GM15510 (cell line): ENCODE measurements around the gene NEUROD2.

Experiments
- POLR2A ChIP-seq: IDR thresholded peaks from 3 replicates; pipeline ENCODE4 v1.6.1; 2011; ENCODE audit warnings: borderline replicate concordance; ENCODE audit not compliant: insufficient read length; ENCODE audit errors: extremely low read depth

The NEUROD2 gene

GRCh38 chr17:39627047-39627711 lies 19.5 kb upstream of the NEUROD2 start:
- TF ChIP-seq POLR2A: no peak

GRCh38 chr17:39626171-39627046 lies 18.7 kb upstream of the NEUROD2 start, which contains the start of gene PPP1R1B:
Gene PPP1R1B, plus strand, starts transcription at chr17:39626952. Its CDS starts 441 bp downstream, at chr17:39627393.
- TF ChIP-seq POLR2A: no peak

GRCh38 chr17:39625198-39625785 lies 17.6 kb upstream of the NEUROD2 start:
- TF ChIP-seq POLR2A: no peak

- no peak for TF ChIP-seq POLR2A
Observed at GRCh38 chr17:39624313-39624712, 16.6 kb upstream of the NEUROD2 start.

- no peak for TF ChIP-seq POLR2A
Observed at GRCh38 chr17:39623356-39623950, 15.7 kb upstream of the NEUROD2 start.

DNA sequence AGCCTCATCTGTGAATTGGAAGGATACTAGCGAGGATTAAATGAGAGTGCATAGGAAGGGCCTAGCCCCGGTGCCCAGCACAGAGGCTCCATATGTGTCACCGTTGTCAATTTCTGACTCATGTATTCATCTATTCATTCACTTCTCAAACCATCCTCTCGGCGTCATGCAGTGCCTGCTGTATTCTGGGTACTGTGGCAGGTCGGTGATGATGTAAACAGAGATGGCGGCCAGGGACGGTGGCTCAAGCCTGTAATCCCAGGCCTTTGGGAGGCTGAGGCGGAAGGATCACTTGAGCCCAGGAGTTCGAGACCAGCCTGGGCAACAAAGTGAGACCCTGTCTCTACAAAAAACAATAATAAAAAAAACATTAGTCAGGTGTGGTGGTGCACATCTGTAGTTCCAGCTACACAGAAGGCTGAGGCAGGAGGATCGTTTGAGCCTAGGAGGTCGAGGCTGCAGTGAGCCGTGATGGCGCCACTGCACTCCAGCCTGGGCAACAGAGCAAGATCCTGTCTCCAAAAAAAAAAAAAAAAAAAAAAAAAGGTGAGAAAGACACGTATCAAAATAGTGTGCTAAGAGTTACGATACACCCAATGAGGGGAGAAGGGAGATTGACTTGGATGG lies 14.8 kb upstream of the NEUROD2 start:
- no peak for TF ChIP-seq POLR2A

DNA sequence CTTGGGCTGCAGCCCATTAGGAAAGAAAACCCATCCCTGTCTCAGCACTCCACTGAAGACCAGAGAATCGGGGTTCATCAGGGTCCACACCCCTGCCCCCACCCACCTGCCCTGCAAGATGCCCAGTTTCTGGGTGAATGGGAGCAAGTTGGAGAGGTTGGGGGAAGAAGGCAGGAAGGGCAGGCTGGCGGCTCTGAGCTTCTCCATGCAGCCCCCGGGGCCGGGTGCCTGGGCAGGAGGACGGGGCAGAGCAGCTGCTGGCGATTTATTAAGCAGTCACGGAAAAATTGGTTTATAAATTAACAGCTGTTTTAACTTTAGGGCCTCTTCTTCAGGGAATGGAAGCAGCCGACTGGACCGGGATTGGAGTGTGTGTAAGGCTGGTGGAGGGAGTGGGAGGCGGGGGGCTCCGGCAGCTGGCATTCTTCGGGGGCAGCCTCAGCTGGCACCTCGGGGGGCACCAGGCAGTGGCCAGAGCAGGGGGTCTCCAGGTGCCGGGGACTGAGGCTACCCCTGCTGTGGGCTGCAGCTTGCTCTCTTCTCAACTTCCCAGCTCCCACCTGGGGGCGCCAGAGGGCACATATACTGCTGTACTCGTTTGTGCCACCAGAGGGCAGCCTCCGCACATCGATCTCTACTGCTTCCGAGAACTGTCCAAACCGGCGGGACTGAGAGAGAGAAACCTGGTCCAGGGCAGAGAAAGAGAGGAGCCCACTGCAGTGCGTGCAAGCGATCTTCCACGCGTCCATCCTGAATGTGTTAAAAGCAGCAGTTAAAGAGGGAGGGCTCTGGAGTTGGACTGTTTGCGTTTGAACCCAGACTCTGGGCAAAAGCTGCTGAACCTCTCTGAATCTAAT lies 14.0 kb upstream of the NEUROD2 start:
- TF ChIP-seq POLR2A: no peak

GRCh38 chr17:39619786-39620101 lies 12.0 kb upstream of the NEUROD2 start:
- no peak for TF ChIP-seq POLR2A

DNA sequence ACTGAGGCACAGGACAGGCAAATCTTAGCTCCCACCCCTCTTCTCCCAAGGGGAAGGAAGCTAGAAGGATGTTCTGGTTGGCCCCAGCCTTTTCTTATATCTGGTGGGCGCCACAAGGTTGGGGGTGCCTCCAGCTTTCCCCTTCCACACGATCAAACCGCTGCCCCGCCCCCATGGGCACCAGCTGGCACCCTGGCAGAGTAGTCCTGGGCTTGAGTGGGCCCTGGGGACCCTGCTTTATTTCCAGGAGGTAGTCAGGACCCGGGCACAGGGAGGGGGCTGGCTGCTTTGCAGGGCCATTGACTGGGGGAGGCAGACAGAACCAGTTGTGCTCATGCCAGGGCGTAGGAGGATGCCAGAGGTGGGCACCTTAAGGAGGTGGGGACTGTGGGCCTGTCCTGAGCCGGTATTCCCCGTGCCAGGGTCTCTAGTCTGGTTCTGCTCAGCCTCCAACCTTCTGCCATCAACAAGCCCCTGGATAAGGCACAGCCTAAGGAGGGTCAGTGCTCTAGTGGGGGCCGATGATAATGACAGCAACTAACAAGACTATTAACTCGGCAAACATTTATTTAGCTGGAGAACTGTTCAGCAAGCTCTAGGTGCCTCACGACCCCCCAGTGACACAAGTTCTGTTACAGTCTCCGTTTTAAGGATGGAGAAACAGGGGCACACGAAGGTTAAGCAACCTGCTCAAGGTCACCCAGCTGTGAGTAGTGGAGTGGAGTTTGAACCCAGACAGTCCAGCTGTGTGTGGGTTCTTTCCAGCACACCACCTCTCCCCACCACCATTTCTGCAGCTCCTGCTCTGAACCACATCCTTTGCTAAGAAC lies 11.5 kb upstream of the NEUROD2 start:
- TF ChIP-seq POLR2A: no peak

DNA sequence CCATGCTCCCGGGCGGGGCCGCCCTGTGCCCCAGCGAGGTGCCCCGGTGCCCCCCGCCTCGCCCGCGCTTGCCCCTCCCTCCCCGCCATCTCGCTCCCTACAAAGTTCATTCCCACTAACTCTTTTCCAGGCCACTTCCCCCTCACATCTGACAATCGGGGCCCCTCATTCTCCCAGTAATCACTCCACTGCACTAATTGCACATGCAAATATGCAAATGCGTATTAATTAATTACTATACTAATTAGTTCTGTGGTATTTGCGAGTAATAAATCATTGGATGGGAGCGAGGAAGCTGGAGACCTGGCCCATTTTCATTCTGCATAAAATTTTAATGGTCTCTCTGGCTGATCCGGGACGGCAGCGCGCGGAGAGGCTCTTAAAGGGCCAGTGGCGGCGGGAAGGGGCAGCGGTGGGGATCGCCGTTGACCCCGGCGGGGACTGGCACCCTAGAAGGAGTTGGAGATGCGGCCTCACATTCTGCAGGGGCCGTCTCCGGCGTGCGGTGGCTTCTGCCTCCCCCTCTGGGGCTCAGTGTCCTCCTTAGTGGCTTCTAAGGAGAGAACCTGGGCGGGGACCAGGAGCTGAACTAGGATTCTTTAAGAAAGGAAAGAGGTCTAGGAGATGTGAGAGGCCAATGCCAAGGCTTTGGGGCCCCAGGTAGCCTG lies 10.7 kb upstream of the NEUROD2 start:
- TF ChIP-seq POLR2A: no peak

- TF ChIP-seq POLR2A: peak; percentile 26
Observed at GRCh38 chr17:39617446-39618245, 9.9 kb upstream of the NEUROD2 start.

DNA sequence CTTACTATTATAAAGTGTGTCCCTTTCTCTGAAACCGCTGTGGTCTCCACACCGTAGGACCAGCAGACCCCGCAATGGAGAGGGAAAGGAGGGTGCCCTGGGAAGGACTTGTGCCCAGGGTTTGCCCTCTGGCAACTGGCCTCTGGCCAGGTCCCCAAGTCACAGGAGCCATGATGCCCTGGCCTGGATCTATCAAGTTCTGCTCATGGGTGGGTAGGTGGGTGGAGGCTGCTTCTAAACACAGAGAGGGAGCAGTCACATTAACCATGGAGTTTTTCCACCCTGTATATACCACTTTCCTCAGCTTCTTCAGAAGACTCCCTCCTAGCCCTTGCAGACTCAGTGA lies 9.4 kb upstream of the NEUROD2 start:
- TF ChIP-seq POLR2A: no peak
